GM19240 (cell line): ENCODE measurements around the gene SOST.
"Not testable (repeated sequence)": the region's sequence is repeated elsewhere in the genome, so short reads cannot be mapped to it uniquely, and the experiment has no call there.

Experiments
- DNase-seq: peaks from one replicate; pipeline ENCODE4 v3.0.0; 2011; ENCODE audit warnings: low spot score; ENCODE audit not compliant: insufficient read length

SOST gene

GRCh38 chr17:43758497-43759174 is at the start of gene SOST:
TSS of gene SOST (minus strand) at chr17:43758791. CDS start at chr17:43758741, 50 bp downstream.
- DNase-seq = no peak

DNA sequence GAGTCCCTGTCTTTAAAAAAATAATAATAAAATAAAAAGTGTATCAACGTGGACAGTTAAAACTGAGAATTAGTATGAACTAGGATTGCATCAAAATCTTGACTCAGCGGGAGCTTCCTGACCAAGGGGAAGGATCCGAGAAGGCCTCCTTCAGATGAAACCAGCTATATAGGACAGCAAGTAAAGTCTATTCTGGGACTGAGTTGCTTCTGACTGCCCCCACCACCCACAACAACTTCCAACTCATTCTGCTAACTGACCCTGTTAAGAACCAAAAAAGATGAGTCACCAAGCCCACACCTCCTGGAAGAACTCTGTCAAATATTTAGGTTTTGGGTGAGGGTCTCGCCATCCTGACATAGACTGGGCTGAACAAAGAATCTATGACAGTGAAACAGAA is 49.5 kb upstream of the SOST start:
- DNase-seq = no peak

DNA sequence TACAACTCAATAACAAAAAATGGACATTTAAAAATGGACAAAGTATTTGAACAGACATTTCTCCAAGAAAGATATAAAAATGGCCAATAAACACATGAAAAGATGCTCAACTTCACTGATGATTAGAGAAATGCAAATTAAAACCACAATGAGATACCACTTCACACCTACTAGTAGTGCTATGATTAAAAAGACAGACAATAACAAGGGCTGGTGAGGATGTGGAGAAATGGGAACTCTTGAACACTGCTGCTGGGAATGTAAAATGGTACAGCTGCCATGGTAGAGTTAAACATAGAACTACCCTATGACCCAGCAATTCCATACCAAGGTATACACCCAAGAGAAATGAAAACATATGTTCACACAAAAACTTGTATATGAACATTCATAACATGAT is 46.5 kb upstream of the SOST start:
- DNase-seq = no peak

DNA sequence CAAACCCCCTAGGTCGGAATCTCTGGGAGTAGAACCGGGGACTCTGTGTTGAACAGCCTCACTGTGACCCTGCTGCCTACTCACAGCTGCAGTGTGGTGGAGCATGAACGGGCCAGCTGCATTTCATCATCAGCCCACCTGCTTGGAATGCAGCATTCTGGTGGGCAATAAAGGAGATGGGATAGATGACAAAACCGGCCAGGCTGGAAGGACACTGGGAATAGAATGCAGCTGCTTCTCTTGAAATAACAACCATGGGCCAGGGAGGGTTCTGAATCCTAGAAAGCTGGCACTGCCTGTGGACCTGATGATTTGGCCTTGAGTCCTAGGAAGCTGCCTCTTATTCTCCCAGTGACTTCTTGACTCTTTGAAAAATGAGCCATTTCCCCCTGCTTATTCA is 45.2 kb upstream of the SOST start:
- DNase-seq = no peak

- DNase-seq = no peak
Observed at GRCh38 chr17:43801844-43802243, 43.3 kb upstream of the SOST start.

- no peak for DNase-seq
Observed at GRCh38 chr17:43800736-43801135, 42.1 kb upstream of the SOST start.

GRCh38 chr17:43799047-43799446 is 40.5 kb upstream of the SOST start:
- DNase-seq = no peak

DNA sequence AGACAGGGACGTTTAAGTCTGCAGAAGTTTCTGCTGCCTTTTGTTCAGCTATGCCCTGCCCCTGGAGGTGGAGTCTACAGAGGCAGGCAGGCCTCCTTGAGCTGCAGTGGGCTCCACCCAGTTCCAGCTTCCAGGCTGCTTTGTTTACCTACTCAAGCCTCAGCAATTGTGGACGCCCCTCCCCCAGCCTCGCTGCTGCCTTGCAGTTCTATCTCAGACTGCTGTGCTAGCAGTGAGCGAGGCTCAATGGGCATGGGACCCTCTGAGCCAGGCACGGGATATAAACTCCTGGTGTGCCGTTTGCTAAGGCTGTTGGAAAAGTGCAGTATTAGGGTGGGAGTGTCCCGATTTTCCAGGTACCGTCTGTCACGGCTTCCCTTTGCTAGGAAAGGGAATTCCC is 39.4 kb upstream of the SOST start:
- not testable (repeated sequence) for DNase-seq

- DNase-seq = not testable (repeated sequence)
Observed at GRCh38 chr17:43792668-43793067, 34.1 kb upstream of the SOST start.

DNA sequence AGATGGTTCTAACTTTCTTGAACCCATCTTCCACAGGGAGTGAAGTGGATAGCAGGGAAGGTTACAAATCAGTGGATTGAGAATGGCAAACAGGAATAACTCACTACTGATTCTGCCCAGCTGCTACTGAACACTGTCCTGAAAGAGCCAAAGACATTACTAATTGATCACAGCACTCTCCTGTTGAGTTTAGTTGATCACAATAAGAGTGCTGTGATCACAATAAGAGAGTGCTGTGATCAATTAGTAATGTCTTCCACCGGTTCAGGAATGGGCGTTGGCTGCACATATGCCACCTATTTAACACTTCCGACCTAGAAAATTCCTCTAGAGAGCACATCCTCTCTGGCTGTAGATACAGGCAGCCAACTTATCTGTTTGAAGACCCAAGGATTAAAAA is 33.0 kb upstream of the SOST start:
- DNase-seq = no peak

DNA sequence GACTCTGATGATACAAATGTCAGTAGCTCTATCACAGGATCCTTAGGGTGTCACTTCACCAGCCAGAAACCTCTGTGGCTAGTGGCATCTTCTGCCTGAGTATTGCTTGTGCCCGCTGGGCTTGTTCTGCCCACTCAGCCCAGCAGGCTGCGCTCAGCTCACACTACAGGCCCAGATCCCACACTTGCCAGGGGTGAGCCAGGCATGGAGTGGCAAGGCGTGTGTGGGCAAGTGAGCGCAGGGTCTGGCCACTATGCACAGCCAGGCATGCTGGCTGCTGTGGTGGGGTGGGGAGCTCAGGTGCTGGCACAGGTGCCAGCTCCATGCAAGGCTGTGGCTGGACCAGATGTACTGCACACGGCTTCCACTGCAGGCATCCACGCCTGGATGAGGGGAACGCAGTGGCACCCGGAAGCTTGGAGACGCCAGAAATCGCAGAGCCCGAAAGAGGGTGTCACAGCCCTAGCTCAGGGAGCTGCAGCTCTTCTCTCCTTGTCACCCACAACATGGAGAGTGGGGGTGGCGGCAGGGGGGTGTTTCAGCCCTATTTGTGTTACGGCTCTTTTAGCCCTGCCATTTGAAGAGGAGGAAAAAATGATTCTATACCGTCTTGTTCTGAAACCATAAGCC is 31.8 kb upstream of the SOST start:
- DNase-seq = no peak

GRCh38 chr17:43789482-43789881 is 30.9 kb upstream of the SOST start:
- no peak for DNase-seq

DNA sequence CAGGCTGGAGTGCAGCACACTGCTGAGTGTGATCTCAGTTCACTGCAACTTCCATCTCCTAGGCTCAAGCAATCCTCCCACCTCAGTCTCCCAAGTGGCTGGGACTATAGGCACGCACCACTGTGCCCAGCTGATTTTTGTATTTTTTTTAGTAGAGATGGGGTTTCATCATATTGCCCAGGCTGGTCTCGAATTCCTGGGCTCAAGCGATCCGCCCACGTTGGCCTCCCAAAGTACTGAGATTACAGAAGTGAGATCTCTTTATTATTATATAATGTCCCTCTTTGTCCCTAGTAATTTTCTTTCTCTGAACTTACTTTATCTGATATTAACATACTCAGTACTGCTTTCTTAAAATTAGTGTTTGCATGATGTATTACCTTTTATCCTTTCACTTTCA is 29.9 kb upstream of the SOST start:
- DNase-seq = no peak

GRCh38 chr17:43787728-43788127 is 29.1 kb upstream of the SOST start:
- no peak for DNase-seq

DNA sequence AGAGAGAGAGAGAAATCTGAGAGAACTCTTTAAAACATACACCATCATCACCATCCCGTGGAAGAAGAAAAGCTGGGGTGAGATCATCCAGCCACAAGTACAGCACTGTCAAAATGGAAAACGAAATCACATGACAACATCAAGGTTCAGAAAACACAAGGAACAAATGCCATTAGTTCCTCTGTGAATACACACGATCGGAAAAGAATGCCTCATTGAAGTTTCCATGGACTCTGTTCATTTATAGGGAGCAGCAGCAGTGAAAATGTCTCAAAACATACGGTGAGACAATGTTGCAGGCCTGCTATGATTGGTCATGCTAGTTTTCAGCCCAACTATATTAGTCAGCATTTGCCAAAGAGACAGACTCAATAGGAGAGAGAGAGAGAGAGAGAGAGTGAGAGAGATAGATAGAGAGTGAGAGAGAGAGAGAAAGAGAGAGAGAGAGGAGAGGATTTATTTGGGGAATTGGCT is 26.1 kb upstream of the SOST start:
- DNase-seq = no peak

DNA sequence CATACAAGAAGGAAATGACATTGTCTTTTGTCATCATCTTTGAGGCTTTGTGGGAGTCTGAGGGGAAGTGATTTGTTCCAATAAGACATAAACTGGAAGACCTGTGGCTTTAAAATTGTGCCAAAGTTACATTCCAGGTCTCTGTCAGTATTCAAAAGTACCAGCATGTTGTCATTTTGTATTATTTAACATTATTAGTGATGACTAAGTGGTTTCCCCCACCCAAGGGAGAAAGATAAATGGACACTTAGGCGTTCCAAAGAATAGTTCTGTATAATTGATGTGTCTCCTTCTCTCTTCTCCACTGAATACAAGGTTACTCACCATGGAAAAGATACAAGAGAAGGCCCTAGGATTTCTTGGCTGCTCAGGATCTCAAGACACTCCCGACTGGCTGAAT is 25.5 kb upstream of the SOST start:
- DNase-seq = no peak

GRCh38 chr17:43782913-43783680 is 24.5 kb upstream of the SOST start:
- DNase-seq = no peak

GRCh38 chr17:43780135-43780534 is 21.5 kb upstream of the SOST start, which contains the start of gene CFAP97D1:
TSS of gene CFAP97D1 (plus strand) at chr17:43780435. CDS start at chr17:43780463, 28 bp downstream.
- DNase-seq = no peak

DNA sequence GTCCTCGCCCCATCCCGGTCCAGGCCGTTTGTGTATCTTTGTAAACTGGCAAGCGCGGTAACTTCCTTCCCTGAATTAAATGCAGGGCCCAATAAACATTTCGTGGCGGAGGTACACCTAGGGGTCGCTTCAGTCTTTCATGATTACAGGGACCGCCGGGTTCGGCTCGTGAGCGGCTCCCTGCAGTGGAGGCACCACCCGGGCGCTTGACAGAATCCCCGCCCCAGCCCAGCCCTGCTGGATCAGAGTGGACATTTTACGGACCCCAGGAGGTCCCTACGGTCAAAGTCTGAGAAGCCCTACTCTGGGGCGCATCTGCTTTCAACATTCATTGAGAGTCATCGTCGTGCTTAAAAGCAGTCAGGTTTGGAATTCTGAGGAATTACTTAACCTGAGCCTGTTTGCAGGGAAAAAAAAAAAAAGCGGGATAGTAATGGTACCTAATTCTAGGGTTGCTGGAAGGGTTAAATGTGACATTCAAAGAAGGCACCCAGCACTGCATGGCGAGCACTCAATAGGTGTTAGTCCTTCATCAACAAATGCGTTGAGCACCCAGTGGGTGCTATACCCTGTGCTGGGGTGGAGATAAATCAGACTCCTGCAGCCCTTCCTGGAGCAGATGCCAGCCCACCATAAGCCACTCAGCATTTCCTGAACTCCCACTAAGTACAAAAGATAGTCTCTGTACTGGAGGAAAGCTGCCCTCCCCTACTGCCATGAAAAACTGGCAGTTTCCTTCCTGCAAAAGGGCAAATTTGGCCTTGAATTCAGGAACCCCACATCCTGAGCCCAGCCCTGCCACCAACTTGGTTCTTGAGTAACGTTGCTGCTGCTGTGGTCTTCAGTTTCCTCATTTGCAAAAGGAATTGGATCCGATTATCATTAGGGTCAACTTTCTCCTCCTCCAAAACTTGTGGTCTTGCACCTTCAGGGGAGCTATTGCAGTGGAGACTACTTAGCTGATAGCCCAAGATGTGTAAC is 20.8 kb upstream of the SOST start:
- no peak for DNase-seq

DNA sequence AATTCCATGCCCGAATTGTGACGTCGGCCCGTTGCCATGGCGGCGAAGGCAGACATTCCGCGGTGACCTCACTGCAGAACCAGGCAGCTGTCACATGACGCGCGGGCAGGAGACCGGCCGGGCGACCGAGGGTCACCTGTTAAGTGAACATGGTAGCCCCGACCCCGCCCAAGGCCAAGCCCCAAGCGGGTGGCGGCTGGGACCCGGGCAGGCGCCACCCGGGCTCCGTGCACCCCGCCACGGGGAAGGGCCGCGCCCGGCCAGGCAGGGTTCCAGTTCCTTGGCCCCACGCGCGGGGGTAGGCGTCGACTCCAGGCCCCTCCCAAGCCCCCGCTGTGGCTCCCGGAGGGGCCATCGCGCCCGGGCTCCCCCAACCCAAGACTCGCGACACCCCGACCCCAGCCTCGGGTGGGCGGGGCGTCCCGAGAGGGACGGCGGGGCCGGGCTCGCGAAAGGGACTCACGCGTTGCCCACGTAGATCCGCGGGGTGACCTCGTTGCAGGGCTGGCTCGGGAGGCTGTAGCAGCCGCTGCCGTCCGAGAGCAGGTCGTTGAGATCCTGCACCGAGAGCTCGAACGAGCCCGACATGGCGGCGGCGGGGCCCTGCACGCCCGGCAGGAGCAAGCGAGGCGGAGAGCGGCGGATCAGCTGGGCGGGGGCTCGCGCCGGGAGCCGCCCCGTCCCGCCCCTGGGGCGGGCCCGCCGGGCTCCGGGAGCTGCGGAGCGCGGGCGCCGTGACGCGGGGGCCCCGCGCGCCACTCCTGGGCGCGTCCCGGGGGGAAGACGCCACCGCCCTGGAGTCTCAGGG is 19.9 kb upstream of the SOST start, which contains the start of gene DUSP3:
Gene DUSP3, minus strand, starts transcription at position 641 of the 808 bp plus-strand sequence. Its CDS starts 53 bp downstream, at position 588.
- peak; percentile 84 for DNase-seq
